Calu3 (cell line): ENCODE data around the gene SGTB. TPM values are rescaled to one million over a fixed set of nuclear protein-coding genes. Genes with fewer than 3 reads are reported as not detected.

Experiments
- BruUV-seq: library from RNA; stranded (reverse); fragments of 400-500 nt; replicated peaks from 2 replicates; lab custom pipeline; 2021; lab: Mats Ljungman, UMichigan
- CTCF ChIA-PET: fragments of 300-600 bp; sonication (Branson Sonifier 250); formaldehyde crosslinking; loops from one replicate; lab custom pipeline; 2022; ENCODE audit warnings: antibody characterized with exemption; lab: Charles Lee
- DNase-seq: peaks from one replicate; pipeline ENCODE4 v3.0.0; 2022
- H3K27ac Mint-ChIP-seq: one replicate; pipeline ENCODE4 v1.8.0; 2022; ENCODE audit warnings: mixed read lengths; ENCODE audit not compliant: unreplicated experiment
- H3K27me3 Mint-ChIP-seq: one replicate; pipeline ENCODE4 v1.8.0; 2022; ENCODE audit warnings: mixed read lengths; ENCODE audit not compliant: unreplicated experiment
- H3K36me3 Mint-ChIP-seq: one replicate; pipeline ENCODE4 v1.8.0; 2022; ENCODE audit warnings: mild to moderate bottlenecking, moderate library complexity, mixed read lengths; ENCODE audit not compliant: insufficient read depth, unreplicated experiment
- H3K4me1 Mint-ChIP-seq: one replicate; pipeline ENCODE4 v1.8.0; 2022; ENCODE audit warnings: mild to moderate bottlenecking, low read depth, mixed read lengths; ENCODE audit not compliant: unreplicated experiment
- H3K4me3 Mint-ChIP-seq: one replicate; pipeline ENCODE4 v1.8.0; 2022; ENCODE audit warnings: mild to moderate bottlenecking, low read depth, moderate library complexity, mixed read lengths; ENCODE audit not compliant: unreplicated experiment
- H3K9me3 Mint-ChIP-seq: one replicate; pipeline ENCODE4 v1.8.0; 2022; ENCODE audit warnings: low read depth, mixed read lengths; ENCODE audit not compliant: unreplicated experiment
- CTCF ChIP-seq: fragments of 200-600 bp; IDR thresholded peaks from one replicate; pipeline ENCODE4 v1.8.0; 2022; ENCODE audit warnings: antibody characterized with exemption; ENCODE audit not compliant: unreplicated experiment
- intact Hi-C: fragments of 100-400 bp; cut with micrococcal nuclease; formaldehyde crosslinking; loops from one replicate; pipeline ENCODE4 v1.10.0; 2022; ENCODE audit not compliant: unreplicated experiment
- total RNA-seq: library from RNA; stranded (reverse); gene quantifications from 2 replicates; pipeline ENCODE4 v1.2.3, GENCODE V29; 2022

Gene SGTB
- total RNA-seq, 1 experiment from 2014 or later = 6.8 TPM

- no peak overlapping the region for H3K4me3 Mint-ChIP-seq
- no TSS peak for BruUV-seq
- no peaks in the 10 kb centered on the region for H3K27me3 Mint-ChIP-seq
- no peak for TF ChIP-seq CTCF
- H3K27ac Mint-ChIP-seq = no peak overlapping the region
- CTCF ChIA-PET = no interaction called here
- no peaks in the 10 kb centered on the region for H3K36me3 Mint-ChIP-seq
- H3K4me1 Mint-ChIP-seq = no peaks in the 10 kb centered on the region
- intact Hi-C loops = no loop called here
- no peaks in the 10 kb centered on the region for H3K9me3 Mint-ChIP-seq
- no peak for DNase-seq
Observed at GRCh38 chr5:65668696-65669095, 53.2 kb downstream of the SGTB start.

- intact Hi-C loops = no loop called here
- H3K27me3 Mint-ChIP-seq = no peaks in the 10 kb centered on the region
- BruUV-seq = no TSS peak
- H3K36me3 Mint-ChIP-seq = no peaks in the 10 kb centered on the region
- no peak overlapping the region for H3K27ac Mint-ChIP-seq
- H3K9me3 Mint-ChIP-seq = no peaks in the 10 kb centered on the region
- no peak overlapping the region for H3K4me3 Mint-ChIP-seq
- CTCF ChIA-PET = no interaction called here
- TF ChIP-seq CTCF = no peak
- no peaks in the 10 kb centered on the region for H3K4me1 Mint-ChIP-seq
- DNase-seq = no peak
Observed at GRCh38 chr5:65663804-65664521, 57.9 kb downstream of the SGTB start.

GRCh38 chr5:65654713-65655112 lies 67.2 kb downstream of the SGTB start:
- CTCF ChIA-PET = no interaction called here
- Mint-ChIP-seq H3K4me3 (no peak overlapping the region), H3K4me1 (no peaks in the 10 kb centered on the region), H3K36me3 (peaks cover 5% of the 10 kb centered on the region), H3K27me3 (no peaks in the 10 kb centered on the region), H3K9me3 (no peaks in the 10 kb centered on the region), H3K27ac (no peak overlapping the region)
- no peak for DNase-seq
- BruUV-seq = no TSS peak
- TF ChIP-seq CTCF = no peak
- intact Hi-C loops = no loop called here

- Mint-ChIP-seq H3K27ac (no peak overlapping the region), H3K27me3 (no peaks in the 10 kb centered on the region), H3K9me3 (no peaks in the 10 kb centered on the region), H3K4me3 (no peak overlapping the region), H3K4me1 (no peaks in the 10 kb centered on the region), H3K36me3 (peaks cover 5% of the 10 kb centered on the region)
- CTCF ChIA-PET = no interaction called here
- BruUV-seq = no TSS peak
- intact Hi-C loops = no loop called here
- TF ChIP-seq CTCF = no peak
- DNase-seq = no peak
Observed at GRCh38 chr5:65651144-65651543, 70.8 kb downstream of the SGTB start.
